Stimulated activated CD8-positive, alpha-beta memory T cell treated with anti-CD3 and anti-CD28 coated beads, Interleukin-15, amount 100 ng/mL, for 24 hours (primary cell): ENCODE data around the gene CDKAL1.
"Not testable (repeated sequence)": the region's sequence is repeated elsewhere in the genome, so short reads cannot be mapped to it uniquely, and the experiment has no call there.

Experiments
- DNase-seq: peaks from one replicate; pipeline ENCODE4 v3.0.0-alpha.2; 2020; ENCODE audit warnings: low read depth

Gene CDKAL1

DNA sequence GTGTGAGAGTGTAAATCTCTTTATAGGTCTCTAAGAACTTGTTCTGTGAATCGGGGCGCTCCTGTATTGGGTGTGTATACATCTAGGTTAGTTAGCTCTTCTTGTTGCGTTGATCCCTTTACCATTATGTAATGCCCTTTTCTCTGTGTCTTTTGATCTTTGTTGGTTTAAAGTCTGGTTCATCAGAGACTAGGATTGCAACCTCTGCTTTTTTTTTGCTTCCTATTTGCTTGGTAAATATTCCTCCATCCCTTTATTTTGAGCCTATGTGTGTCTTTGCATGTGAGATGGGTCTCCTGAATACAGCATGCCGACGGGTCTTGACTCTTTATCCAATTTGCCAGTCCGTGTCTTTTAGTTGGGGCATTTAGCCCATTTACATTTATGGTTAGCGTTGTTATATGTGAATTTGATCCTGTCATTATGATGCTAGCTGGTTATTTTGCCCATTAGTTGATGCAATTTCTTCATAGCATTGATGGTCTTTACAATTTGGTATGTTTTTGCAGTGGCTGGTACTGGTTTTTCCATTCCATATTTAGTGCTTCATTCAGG lies 60.1 kb downstream of the CDKAL1 start:
- DNase-seq, result not testable (repeated sequence)

DNA sequence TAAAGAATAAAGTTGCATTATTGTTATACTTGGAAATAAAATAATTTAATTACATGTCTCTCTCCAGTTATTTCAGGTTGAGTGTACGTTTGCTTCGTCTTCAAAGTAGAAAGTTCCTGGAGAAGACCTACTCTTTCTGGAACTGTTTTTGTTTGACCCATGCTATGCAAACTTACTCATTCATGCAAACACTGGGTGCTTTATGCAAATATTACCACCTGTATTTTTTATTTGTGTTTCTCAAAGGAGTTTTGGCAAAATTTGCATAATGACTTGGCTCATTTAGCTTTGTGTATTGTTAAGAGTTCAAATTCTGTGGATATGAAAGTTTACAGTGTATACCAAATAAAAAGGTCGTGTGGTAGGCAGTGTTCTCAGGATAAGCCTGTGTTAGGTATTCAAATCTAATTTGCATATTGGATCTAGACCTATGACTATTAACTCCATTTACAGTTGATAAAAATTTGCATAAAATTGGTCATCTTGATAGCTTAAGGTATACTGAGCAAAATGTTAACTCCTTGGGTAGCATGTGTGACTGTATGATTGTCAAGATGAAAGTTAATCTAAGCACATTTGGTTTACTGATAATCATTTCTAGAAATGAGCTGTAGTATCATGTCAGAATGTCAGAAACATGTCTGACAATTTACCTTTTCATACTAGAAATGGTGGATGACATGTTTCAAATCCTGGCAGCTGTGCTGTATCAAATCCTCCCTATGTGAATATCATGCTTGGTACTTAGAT lies 65.2 kb downstream of the CDKAL1 start:
- no peak for DNase-seq

DNA sequence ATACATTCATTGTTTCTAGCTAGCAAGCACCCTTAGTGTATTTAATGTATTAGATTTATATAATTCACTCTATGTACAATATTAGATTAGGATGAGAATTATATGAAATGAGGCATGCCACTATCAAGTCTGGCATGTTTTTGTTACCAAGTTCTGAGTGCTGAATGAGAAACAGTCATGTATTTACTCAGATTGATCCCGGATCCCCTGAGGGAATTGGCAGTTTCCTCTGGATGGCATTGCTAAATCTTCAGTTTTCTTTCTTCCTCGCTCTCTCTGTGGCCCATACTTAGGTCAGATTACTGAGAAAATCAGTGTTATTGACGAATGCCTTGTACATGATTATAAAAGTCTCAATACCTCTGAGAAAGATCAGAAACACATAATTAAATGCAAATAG lies 66.6 kb downstream of the CDKAL1 start:
- DNase-seq, result no peak

DNA sequence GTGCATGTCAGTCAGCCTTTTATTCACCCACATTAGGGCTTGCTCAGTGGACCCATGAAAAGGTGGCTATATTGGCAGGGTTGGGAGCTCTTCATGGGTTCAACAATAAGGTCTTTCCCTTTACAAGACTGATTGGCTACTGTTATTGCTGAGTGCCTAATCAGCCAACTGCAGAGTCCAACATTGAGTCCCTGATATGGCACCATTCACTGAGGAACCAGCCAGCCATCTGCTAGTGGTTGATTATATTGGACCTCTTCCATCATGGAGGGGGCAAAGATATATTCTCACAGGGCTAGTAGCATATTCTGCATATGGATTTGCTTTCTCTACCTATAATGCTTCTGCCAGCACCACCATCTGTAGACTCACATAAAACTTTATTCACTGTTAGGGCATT lies 69.9 kb downstream of the CDKAL1 start:
- DNase-seq, result no peak

DNA sequence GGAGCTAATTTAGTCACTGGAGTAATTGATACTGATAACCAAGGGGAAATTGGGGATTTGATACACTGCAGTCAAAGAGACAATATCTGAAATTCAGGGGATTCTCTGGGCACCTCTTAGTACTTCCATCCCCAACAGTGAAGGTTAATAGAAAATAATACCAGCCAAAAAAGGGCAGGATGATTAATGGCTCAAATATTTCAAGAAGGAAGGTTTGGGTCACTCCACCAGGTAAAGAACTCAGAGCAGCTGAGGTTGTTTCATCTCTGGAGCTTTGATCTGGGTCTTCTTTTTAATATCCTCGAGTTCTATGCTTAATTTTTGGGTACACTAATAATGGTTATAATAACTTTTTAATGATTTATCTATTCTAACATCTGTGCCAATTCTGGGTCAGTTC lies 70.8 kb downstream of the CDKAL1 start:
- DNase-seq, result no peak

DNA sequence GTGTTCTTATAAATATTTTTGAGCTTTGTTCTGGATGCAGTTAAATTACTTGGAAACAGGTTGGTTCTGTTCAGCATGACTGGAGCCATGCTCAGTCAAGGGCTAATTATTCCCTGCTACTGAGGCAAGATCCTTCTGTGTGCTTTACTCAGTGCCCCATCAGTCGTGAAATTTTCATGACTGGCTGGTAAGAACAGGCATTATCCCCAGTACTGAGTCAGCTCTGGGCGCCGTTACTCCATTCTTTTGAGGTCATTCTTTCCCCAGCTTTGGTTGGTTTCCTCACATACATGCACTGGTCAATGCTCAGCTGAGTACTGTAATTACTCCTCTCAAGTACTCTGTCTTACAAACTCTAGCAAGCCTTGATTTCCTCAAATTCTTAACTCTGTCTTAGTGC lies 71.3 kb downstream of the CDKAL1 start:
- DNase-seq, result no peak

DNA sequence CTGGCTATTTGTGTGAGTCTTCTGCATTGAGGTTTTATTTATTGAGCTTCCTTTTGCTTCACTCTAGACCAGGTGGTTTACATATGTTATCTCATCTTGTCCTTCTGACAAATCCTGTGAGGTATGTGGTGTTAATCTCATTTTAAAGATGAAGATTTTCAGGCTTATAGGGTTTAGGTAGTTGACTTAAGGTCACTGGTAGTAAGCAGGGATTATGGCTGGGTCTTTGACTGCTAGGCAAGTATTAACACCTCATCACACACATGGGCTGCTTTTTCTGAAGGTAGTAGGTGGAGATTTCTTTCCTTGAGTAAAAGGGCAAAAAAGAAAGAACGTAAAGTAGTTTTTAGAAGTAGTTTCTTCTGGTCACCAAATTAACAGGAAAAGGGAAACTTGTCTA lies 72.6 kb downstream of the CDKAL1 start:
- no peak for DNase-seq

DNA sequence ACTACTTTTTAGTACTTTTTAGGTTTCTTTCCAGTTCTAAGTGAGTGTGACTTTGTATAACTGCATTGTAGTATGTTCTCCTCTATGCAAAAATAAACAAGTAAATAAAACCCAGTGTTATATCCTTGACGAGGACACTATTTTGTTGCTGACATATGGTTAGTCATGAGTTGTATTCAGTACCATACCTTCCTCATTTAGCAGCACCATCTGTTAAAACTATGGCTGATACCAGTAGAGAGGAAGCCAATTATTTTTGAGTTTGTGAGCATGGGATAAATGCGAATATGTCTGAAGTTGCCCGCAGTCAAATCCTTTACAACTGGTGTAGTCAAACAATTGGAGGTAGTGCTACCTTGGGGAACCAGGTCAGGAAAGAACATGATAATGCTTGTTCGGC lies 74.1 kb downstream of the CDKAL1 start:
- no peak for DNase-seq

DNA sequence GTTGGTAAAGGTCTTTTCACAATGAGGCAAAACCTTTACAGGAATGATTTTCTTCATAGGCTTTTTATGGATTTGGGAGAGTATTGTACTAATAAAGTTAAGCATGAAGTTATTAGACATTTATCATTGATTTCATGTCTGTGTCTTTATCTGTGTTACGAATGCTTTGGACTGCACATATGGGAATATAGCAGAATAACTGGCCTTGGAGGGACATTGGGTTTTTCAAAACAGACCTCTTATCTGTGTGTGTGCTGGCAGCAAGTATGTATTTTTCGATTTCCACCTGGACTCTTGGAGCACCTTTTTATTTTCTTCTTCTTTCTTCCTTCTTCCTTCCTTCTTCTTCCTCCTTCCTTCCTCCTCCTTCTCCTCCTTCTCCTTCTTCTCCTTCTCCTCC lies 74.6 kb downstream of the CDKAL1 start:
- no peak for DNase-seq

DNA sequence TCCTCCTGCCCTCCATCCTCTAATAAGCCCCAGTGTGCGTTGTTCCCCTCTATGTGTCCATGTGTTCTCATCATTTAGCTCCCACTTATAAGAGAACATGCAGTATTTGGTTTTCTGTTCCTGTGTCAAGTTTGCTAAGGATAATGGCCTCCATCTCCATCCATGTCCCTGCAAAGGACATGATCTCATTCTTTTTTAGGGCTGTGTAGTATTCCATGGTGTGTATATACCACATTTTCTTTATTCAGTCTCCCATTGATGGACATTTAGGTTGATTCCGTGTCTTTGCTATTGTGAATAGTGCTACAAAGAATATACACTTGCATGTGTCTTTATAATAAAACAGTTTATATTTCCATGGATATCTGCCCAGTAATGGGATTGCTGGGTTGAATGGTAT lies 75.7 kb downstream of the CDKAL1 start:
- DNase-seq, result not testable (repeated sequence)

DNA sequence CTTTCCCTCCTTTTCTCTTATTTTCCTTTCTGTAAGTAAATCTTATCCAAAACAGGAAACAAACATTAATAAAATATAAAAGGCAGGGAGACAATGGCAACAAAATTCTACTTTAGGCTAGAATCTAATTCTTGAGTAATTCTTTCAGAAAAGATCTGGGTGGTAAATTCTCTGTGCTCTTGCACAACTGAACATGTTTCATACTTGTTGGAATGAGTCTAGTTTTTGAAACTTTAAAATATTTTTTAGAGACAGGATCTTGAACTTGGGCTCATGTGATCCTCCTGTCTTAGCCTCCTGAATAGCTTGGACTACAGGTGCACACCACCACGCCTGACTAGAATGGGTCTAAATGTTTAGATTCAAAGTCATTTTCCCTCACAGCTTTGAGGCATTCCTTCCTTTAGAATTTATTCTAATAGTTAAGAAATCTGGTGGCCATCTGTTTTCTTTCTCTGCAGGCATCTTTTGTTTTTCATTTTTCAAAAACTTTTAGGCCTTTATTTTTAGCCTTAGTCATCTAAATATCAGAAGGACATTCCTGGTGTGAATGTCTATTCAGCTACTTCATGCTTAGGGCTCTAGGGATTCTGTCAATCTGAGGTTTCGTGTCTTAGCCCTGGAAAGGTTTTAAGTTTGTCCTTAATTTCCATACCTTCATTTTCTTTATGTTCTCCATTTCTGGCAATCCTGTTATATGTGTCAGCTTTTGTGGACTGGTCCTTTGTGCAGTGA lies 76.5 kb downstream of the CDKAL1 start:
- DNase-seq, result no peak

DNA sequence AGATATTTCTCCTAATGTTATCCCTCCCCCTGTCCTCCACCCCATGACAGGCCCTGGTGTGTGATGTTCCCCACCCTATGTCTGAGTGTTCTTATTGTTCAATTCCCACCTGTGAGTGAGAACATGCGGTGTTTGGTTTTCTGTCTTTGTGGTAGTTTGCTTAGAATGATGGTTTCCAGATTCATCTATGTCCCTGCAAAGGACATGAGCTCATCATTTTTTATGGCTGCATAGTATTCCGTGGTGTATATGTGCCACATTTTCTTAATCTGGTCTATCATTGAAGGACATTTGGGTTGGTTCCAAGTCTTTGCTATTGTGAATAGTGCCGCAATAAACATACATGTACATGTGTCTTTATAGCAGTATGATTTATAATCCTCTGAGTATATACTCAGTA lies 83.3 kb downstream of the CDKAL1 start:
- not testable (repeated sequence) for DNase-seq

DNA sequence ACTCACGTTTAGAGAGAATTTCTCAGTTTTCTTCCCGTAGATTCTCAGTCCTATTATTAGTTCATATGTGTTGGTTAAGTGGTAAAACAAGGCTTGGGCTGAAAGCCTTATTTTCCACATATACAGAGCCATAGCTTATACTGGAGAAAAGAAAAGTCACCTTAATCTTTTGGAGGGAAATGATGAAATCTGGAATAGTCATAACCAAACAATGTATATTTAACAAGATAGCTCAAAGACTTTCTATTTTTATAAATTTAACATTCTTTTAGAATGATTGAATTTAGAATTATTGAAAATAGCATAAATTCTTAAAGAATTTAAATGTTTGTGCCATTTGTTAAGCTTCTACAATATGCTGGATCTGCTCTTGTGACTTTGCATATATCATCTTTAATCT lies 85.8 kb downstream of the CDKAL1 start:
- DNase-seq, result no peak

DNA sequence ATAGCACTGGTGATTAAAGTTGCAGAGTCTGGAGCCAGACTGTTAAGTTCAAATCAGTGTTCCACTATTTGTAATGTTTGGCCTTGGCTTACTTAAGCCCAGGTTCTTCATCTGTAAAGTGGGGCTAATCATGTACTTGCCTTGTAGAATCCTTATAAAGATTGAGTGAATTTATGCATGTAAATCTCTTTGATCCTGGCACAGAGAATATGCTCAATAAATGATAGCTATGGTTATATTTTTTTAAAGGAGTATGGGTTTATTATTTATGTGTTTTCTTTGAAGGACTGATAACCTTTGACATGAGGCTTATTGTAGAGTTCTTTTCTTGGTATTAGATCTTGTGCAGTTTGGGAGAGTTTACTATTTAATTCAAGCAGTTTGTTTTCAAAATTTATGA lies 89.5 kb downstream of the CDKAL1 start:
- no peak for DNase-seq

DNA sequence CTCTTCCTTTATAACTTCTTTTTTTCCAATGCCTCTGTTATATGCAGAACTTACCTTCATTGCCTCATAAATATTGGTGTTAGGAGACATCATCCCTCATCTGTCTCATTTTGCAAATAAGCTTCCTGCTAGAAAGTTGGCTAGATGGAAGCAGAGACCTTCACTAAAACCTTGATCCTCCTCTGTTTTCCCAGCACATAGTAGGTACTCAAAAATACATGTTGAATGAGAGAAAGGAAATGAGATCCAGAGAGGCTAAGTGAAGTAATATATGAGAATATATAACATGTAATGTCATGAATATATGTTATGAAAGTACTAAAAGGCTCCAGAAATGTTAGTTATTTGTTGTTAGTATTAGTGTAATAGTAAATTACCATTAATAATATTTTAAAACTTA lies 91.9 kb downstream of the CDKAL1 start:
- no peak for DNase-seq

DNA sequence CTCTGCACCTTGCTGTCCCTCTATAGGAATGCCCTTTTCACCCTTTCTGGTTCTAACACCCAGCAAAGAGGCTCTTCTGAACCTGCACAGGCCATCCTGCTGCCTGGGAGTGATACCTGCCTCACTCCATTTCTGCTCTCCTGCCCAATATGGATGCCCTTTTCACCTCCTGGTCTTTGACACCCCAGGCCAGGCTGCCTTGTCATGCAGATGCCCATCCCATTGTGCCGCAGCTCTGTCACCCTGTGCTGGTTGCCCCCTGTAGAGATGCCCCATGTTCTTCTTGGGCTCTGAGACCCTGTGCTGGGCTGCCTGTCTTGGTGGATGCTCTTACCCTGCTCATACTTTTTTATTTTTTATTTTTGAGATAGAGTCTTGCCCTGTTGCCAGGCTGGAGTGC lies 95.3 kb downstream of the CDKAL1 start:
- no peak for DNase-seq

DNA sequence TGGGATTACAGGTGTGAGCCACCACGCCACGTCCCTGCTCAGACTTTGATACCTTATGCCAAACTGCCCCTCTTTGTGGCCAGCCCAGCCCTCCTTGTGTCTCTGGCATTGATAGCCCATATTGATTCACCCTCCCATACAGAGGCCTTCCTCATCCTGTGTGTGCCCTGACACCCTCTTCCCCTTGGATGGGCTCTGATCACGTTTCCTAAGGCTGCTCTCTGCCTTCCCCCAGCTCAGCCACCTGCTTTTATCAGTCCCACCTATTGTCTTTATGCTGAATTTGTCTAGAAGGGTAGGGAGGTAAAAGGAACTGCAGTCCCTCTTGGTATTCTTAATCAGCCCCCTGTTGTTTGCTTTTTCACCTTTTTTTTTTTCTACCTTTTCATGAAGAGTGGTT lies 95.9 kb downstream of the CDKAL1 start:
- DNase-seq, result no peak

DNA sequence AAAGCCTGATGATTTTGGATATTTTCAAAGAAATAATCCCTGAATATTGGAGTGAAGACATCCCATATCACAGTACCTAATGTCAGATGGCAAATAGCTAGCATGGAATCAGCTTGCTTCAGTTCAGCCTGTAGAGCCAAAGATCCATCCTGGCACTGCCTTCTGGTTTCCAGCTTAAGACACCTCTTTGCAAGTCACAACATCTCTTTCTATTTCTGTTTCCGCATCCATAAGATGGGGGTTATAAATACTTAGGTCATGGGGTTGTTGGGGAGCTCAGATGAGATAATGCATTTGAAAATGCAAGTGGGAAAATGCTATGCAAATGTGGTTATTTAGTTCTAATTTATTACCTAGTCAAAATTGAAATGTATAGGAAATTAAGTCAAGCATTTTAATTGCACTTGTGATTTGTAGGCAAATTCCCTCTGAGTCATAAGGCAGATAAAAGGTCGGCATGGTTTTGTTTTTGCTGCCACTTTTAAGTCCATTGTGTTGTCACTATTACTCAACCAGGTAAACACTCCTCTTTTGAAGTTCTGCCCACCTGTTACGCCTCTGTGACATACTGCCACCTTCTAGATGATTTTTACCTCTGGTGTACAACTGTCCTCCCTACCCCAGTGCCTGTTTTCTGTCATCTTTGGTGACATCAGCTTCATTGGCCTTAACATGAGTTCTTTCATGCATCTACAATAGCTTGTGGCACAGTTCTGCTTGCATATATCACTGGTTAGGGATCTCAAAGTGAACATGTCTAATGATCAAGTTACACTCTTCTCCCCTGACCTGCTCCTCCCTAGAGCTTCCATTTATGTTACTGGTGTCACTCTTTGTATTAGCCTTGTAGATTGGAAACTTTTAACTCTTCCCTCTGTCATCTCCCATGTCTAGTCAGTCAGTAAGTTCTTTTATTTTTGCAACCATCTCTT lies 96.6 kb downstream of the CDKAL1 start:
- DNase-seq, result no peak

DNA sequence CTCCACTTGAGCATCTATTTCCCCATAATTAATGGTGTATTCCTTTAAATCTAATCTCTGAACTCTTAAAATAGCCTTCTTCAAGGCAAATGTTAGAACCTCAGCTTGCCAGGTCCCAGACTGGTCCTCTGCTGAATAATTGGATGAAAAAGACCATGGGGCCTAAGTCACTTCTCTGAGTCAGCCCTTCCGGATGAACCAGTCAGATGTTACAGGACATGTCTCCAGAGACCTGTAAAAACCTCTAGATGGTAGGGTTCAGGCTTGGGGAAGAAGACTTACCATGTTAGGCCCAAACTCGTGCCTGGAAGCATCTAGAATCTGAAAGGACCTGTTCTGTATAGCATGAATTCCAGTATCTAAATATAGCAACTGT lies 97.3 kb downstream of the CDKAL1 start:
- DNase-seq, result no peak

DNA sequence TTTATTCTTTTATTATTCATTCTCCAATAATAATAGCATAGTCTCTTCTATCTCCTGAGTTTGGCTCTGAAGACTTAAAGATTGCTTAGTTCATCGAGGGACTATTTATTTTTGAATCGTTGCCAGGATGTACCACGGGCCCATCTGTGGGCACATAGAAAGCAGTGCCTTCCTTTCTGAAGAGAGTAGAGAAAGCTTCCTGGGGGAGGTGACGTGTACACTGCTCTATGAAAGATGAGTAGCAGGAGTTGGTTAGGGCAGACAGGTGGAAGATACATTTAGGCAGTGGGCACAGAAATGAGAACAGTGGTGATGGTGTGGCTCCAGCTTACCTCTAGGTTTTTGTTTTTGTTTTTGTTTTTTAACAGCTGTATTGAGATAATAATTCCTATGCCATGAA lies 98.4 kb downstream of the CDKAL1 start:
- DNase-seq, result no peak

DNA sequence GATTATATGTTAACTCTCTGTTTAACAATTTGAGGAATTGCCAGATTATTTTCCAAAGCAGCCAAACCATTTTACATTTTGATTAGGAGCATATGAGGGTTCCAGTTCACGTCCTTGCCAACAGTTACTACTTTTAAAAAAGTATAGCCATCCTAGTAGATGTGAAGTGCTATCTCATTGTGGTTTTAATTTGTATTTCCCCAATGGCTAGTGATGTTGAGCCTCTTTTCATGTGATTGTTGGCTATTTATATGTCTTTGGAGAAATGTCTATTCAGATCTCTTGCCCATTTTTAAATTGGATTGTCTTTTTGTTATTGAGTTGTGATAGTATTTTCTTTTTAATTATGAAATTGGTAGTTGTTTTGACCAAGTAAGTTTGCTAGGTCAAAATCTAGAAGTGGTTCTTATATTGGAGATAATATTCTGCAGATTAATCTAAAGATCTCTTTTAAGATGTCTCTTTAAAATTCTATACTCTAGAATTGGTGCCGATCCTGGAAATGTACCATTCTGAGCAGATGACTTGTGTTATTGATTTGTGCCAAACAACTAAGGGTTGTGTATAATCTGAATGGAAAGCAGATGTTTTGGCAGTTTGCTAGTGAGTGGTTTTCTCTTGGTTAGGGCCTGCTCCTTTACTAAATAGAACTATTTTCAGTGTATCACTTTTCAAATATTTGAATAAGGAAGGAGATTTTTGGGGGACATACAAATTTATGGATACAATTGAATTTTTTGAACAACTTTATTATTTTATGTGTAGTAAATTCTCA lies 99.5 kb downstream of the CDKAL1 start:
- DNase-seq, result no peak

DNA sequence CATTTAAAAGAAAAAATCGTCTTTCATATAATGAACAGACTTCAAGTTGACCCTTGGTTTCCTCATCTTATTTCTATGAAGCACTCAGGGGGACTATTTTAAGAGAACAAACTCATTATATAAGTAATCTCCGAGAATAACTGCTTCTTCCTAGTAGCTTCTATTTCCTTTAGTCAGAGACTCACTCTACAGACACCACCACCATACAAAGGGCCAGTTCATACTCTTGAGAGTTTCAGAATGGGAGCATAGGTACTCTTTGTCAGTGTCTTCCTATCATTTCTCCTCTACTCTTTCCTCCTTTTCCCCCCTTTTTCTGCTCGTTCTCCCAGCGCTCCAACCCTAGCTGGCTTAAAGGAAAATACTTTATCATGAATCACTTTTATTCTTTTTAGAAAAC lies 104.9 kb downstream of the CDKAL1 start:
- DNase-seq, result no peak
